ELR (cell line): Measurements from ENCODE around the gene UGT1A6.
A peak's percentile ranks its signal among the peaks of the same experiment; 100 is the strongest.
"Not testable (repeated sequence)": the region's sequence is repeated elsewhere in the genome, so short reads cannot be mapped to it uniquely, and the experiment has no call there.

ENCODE experiments used
- DNase-seq: peaks from one replicate; pipeline ENCODE4 v3.0.0-alpha.2; 2015; ENCODE audit warnings: low read depth

The UGT1A6 gene

DNA sequence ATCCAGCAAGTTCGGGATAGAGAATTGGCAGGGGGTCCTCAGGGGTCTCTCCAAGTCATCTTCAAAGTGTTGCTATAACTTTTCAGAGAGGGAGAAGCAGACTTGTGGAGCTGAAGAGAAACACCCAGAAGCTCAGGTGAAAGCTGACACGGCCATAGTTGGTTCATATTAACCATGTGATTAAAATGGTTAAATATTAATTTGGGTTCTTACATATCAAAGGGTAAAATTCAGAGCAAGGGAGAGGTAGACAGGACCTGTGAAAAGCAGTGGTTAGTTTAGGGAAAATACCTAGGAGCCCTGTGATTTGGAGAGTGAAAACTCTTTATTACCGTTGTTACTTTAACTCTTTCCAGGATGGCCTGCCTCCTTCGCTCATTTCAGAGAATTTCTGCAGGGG is at the start of gene UGT1A6:
UGT1A6 (plus strand) TSS at position 243 of the 400 bp plus-strand sequence; CDS start at position 358, 115 bp downstream.
- DNase-seq, result no peak

DNA sequence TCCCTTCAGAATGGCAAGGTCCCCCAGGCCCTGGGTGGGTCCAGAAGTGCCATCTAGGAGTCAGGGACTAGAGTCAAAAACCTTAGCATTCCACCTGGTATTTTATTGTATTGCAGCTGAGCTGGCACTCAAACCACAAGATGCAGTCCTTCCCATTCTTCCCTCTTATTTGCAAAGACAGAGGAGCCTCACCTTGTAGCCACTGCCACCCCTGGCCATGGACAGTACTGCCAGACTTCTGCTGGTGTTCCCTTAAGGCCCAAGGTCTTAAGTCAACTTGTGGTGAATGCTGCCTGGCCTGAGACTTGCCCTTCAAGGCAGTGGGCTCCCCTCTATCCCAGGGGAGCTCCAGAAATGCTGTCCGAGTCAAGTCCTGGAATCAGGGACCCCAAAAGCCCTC is 49.6 kb upstream of the UGT1A6 start:
- peak; percentile 36 for DNase-seq

DNA sequence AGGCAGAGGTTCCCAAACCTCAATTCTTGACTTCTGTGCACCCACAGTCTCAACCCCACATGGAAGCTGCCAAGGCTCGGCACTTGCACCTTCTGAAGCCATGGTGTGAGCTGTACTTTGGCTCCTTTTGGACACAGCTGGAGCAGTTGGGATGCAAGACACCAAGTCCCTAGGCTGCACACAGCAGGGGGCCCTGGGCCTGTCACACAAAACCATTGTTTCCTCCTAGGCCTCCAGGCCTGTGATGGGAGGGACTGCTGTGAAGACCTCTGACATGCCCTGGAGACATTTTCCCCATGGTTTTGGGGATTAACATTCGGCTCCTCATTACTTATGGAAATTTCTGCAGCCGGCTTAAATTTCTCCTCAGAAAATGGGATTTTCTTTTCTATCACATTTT is 46.7 kb upstream of the UGT1A6 start:
- DNase-seq, result not testable (repeated sequence)

DNA sequence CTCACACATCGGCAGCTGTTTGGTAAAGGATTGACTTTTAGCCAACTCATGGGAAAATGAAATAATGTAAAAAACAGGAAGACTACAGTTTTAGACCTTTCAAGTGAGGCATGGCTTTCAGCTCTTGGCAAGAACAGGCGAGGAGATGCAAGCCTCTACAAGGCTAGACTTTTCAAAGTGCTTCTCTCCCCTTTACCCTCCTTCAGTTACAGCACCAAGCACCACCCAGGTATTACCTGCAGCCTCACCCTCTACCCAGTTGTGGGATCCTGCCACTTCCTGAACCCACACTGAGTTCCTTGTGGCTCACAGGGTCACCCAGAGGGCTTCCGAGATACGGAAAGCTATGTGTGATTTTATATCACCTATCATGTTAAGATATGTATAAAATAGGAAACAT is 41.7 kb upstream of the UGT1A6 start:
- no peak for DNase-seq

DNA sequence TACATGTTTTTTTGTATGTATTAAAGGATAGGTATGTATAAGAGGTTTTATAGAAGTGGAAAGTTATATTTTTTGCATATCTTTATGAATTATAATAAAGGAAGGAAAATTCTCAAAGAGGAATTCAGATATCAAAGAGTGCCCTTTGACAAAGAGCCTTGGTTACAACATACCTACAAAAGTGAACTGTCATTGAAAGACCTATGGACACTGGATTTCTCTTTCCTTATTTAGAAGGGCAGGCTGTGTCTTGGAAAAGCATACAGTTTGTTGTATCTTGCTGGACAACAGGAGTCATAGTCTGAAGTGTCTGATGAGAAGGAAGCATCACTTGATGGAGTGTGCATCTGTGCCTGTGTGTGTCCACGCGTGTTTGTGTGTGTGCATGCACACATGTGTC is 41.3 kb upstream of the UGT1A6 start:
- no peak for DNase-seq

DNA sequence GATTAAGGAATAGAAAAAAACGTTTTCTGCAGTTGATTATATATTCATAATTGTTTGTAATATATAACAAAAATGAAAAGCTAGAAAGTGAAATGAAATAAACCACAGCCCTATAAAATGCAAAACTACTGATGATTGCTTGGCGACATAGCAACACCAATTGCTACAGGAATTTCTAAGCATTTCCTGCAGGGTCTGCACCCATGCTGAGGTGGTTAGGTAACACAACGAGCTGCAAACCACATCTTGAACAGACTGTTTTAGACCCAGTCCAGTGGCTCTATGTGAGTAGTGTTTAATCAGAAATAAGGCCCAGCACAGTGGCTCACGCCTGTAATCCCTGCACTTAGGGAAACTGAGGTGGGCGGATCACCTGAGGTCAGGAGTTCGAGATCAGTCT is 38.2 kb upstream of the UGT1A6 start:
- no peak for DNase-seq

DNA sequence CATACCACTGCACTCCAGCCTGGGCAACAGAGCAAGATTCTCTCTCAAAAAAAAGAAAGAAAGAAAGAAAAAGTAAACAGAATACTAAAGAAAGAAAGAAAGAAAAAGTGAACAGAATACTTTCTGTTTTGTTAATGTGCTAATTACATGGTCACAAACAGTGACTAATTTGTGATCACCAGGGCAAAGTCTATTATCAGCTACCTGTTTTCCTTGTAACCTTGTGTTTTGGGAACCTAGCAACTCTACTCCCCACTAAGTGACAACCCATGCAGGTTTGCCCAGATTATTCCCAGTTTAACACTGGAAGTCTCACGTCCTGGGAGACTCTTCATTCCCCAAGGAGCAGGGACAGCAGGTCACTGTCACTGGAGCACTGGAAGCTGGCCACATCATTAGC is 37.6 kb upstream of the UGT1A6 start:
- DNase-seq, result no peak

DNA sequence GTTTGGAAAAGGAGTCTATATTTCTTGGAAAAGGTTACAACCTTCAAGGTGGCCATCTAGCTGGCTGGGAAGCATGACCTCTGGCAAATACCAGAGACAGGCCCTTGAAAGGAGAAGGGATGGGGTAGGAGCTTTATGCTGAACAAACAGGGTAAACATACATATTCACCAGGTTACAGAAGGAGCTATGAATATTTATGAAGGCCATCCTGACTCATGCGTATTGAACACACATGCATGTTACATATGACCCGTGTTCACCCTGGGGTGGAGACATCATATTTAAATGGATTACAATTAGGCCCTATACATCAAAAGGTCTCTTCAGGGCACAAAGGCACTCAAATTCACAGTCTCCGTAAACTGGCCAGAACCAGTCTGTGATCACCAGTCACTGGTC is 36.7 kb upstream of the UGT1A6 start:
- DNase-seq, result not testable (repeated sequence)

DNA sequence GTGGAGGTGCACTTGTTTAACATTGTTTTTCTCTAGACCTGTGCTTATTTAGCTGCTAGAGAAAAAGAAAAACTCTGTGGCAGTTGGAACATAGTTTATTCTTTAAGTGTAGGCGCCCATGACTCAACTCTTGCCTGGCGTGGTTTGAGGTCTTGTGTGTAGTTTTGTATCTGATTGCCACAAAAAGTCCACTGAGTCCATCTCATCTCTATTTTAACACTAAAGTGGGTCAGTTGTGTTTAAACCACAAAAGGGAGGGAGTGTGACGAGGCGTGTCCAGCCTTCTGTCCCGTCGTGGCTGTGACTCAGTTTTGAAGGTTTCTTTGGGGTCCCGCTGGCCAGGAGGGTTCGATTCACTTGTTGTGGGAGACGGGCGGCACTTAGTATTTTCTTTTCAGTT is 36.2 kb upstream of the UGT1A6 start:
- DNase-seq, result no peak

DNA sequence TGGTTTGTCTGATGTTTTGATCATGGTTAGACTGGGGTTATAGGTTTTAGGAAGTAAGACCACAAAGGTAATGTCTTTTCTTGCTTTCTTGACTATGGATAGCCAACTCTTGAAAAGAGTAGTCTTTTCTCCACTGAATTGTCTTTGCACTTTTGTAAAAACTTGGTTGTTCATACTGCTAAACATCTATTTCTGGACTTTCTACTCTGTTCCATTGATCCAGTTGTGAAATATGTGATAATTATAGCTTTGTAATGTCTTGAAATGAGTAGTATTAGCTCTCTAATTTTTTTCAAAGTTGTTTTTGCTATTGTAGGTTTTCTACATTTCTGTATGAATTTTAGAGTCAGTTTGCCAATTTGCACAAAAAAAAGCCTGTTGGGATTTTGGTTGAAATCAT is 34.1 kb upstream of the UGT1A6 start:
- no peak for DNase-seq

DNA sequence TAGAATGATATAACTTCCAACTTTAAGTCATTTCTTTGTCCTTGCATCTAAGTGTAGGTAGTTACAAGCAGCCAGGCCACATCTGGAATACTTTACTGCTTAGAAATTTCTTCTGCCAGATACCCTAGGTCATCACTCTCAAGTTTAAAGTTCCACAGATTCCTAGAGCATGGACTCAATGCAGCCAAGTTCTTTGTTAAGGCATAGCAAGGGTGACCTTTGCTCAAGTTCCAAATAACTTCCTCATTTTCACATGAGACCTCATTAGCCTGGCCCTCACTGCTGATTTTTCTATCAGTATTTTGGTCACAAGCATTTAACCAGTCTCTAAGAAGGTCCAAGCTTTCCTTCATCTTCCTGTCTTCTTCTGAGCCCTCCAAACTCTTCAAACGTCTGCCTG is 28.8 kb upstream of the UGT1A6 start:
- no peak for DNase-seq

DNA sequence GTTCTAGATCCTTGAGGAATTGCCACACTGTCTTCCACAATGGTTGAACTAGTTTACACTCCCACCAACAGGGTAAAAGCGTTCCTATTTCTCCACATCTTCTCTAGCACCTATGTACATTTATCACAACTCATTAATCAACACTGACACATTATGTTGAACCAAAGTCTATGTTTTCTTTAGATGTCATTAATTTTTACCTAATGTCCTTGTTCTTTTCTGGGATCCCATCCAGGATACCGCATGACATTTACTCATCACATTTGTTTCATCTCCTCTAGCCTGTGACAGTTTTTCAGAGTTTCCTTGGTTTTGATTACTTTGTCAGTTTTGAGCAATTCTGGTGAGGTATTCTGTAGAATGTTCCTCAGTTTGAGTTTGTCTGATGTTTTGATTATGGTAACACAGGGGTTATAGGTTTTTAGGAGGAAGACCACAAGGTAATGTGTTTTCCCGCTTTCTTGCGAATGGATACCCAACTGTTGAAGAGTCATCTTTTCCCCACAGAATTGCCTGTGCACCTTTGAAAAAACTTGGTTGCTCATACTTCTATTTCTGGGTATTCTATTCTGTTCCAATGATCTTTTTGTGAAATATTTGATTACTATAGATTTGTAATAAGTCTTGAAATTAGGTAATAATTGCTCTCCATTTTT is 24.0 kb upstream of the UGT1A6 start:
- no peak for DNase-seq

DNA sequence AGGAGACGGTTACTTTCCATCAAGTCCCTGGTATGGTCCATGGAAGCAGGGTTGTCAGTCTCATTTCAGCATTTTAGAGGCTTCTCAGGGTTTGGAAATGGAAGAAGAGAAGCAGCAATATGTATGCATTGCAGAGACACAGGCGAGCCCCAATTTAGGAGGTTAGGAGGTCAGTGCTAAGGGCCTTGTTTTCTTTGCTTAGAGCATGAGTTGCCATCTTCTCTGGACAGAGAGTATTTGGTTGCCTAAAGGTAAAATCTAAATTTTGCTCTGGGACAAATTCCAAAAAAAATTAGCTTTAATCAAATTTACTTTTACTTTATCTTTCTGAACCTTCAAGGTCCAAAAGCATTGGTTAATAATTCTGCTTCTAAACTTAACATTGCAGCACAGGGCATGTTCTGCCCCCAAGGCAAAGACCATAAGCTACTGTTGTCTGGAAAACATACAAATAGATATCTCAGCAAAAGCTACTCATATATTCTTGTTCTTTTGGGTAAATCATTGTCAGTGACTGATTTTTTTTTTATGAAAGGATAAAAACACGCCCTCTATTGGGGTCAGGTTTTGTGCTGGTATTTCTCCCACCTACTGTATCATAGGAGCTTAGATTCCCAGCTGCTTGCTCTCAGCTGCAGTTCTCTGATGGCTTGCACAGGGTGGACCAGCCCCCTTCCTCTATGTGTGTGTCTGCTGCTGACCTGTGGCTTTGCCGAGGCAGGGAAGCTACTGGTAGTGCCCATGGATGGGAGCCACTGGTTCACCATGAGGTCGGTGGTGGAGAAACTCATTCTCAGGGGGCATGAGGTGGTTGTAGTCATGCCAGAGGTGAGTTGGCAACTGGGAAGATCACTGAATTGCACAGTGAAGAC is 21.2 kb upstream of the UGT1A6 start, which contains the start of gene UGT1A9:
UGT1A9 (plus strand) TSS at position 609 of the 872 bp plus-strand sequence; CDS start at position 646, 37 bp downstream.
- no peak for DNase-seq

DNA sequence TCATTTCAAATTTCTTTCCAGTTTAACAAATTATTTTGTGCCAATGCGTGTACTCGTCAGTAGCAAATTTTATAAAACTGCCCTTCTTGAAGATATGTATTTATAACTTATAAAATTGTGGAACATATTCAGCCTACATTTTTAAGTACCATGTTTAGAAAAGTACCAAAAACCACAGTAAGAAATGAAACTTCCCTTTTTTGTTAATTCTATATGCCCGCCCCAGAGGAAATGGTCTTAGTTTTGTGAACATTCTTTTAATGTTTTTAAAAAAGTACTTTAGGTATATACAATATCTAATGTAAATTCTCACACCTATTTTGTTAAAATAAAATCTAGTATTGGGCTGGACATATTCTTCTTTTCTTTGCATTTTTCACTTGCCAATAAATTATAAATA is 19.8 kb upstream of the UGT1A6 start:
- DNase-seq, result no peak

DNA sequence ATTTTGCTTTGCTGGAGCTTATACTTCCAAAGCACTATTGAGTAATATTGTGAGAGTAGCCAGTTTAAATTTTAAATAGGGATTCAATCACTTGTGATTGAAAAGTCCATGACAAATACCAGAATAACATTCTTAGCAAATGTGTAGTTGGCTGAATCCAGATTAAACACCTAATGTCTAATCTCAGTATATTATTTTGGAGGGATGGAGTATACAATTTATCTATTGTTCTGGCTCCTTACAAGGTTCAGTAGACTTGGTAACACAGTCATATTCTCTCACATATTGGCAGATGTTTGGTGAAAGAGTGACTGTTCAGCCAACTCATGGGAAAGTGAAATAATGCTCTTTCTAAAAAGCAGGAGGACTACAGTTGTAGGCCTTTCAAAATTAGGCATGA is 18.8 kb upstream of the UGT1A6 start:
- DNase-seq, result no peak

DNA sequence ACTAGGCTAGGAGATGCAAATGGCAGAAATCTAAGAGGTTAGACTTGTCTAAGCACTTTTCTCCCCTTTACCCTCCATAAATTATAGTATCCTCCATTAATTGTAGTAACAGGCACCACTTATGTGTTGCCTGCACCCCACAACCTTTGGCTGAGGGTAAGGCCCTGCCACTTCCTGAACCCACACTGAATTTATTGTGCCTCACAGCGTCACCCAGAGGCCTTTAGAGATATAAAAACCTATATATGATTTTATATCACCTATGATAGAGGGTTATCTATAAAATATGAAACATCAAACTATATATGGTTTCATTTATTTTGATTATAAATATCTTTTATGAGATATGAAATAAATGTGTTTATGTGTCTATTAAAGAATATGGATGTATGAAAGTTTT is 18.4 kb upstream of the UGT1A6 start:
- DNase-seq, result no peak

DNA sequence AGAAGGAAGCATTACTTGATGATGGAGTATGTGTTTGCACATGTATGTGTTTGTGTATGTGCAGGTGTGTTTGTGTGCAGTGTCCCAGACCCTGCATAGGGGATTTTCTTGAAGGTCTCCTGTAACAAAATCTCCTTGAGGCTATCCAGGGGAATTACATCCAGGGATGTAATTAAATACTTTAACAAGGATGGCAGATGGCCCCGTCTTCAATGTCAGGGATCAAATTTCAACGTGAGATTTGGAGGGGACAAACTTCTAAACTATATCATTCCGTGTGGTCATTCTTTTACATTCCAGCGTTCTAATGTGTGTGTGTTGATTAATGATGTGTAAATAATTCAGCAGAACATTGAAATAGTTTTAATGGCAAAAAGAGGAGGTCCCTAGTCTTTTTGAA is 17.7 kb upstream of the UGT1A6 start:
- DNase-seq, result peak; percentile 15

DNA sequence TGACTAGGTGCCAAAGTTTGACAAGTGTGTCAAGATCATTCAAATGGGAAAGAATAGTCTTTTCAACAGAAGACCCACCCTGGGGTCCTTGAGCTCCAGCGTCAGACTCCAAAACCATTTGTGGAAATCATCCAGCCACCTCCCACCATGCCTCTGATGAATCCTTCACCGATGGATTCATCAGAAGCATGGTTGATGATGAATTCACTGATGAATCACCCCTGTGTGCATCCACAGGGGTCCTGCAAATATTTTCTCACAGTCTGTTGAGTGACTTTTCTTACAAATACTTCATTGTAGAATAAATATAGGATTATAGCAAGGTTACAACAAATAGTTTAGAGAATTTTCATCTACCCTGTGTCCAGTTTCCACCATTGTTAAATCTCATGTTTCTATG is 16.6 kb upstream of the UGT1A6 start:
- DNase-seq, result peak; percentile 52

DNA sequence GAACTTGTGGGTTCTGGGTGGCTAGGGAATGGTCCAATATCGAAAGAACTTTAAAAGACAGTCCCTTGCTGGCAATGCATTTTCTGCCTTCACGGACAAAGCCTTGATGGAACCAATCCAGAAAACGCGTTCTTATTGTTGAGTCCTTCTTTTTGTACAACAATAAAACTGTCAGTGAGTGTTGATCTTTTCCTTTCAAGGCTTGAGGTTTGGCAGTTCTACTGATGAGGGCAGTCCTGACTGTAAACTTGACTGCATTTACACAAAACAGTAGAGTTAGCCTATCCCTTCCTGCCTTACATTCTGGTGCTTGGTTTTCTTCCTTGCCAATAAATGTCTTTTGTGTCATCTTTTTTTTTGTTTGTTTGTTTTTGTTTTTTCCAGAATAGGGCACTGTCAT is 13.5 kb upstream of the UGT1A6 start:
- no peak for DNase-seq

DNA sequence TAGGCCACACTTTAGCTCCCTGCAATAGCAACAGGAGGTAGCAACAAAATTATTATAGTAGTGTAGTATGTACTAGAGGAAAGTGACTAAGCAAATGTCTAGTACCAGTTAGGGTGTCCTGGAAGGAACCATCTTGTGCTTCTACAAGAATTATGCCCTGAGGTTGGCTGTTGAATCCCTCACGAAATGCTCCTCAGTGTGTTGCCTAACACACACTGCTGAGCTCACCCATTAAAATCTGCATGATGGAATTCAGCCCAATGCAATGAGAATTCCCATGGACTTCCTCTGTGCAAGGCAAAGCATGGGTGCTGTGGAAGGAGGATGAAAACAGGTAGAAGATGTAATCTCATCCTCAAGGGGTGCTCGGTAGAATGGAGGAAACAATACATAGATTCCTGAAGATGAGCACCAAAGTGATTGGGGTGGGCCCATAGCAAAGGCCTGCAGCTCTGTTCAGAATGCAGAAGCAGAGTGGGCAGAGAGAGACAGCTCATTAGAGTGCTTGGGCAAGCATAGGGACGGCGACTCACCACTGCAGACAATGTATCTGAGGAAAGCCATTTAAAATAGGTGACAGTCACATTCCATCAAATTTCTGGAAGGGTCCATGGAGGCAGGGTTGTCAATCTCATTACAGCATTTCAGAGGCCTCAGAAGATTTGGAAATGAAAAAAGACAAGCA is 12.2 kb upstream of the UGT1A6 start:
- DNase-seq, result no peak

DNA sequence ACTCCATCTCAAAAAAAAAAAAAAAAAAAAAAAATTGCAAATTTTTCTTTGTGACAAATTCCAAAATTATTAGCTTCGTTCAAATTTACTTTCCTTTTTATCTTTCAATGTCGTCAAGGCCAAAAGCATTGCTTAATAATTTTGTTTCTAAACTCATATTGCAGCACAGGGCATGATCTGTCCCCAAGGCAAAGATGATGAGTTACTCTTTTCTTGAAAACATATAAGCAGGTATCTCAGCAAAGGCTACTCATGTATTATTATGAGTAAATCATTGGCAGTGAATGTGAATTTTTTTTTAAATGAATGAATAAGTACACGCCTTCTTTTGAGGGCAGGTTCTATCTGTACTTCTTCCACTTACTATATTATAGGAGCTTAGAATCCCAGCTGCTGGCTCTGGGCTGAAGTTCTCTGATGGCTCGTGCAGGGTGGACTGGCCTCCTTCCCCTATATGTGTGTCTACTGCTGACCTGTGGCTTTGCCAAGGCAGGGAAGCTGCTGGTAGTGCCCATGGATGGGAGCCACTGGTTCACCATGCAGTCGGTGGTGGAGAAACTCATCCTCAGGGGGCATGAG is 11.1 kb upstream of the UGT1A6 start, which contains the start of gene UGT1A7:
UGT1A7 (plus strand) TSS at position 381 of the 579 bp plus-strand sequence; CDS start at position 418, 37 bp downstream.
- DNase-seq, result no peak

DNA sequence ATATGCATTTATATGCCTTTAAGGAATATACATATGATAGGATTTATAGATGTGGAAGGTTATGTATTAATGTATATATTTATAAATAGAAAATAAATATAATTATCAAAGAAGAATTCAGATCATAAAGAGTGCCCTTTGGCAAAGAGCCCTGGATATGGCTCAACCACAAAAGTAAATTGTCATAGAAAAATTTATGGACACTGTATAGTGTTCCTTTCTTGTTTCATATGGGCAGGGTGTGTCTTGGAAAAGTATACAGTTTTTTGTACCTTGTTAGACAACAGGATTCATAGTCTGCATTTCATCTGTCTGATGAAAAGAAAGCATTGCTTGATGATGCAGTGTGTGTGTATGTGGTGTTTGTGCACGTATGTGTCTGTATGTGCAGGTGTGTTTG is 8.1 kb upstream of the UGT1A6 start:
- DNase-seq, result no peak
